Psoas muscle (tissue), 8 donors: ENCODE data around the gene DOCK2. TPM values are rescaled to one million over a fixed set of nuclear protein-coding genes. Genes with fewer than 3 reads are reported as not detected.
"Not testable (repeated sequence)": the region's sequence is repeated elsewhere in the genome, so short reads cannot be mapped to it uniquely, and the experiment has no call there.

Source experiments
- ATAC-seq, 4 donors: fragments of 200-7000 bp; cut with Tn5 transposase; one replicate each; pipeline ENCODE4 v1.9.1; 2020; ENCODE audit warnings: moderate library complexity in 3 of 4, mild to moderate bottlenecking in 2 of 4
- DNase-seq, 2 donors: peaks; one replicate each; pipeline ENCODE4 v3.0.0-alpha.2; 2020
- H3K27ac ChIP-seq: fragments of 200-600 bp; one replicate; pipeline ENCODE4 v1.8.0; 2022
- H3K27me3 ChIP-seq, 3 donors: fragments of 200-600 bp in 1 of 3; one replicate each; pipeline versions ENCODE4 v1.6.1 to v1.8.0; 2013 to 2022; ENCODE audit warnings: low read length in 2 of 3, mild to moderate bottlenecking in 2 of 3, moderate library complexity in 1 of 3; ENCODE audit not compliant: insufficient read depth in 3 of 3
- H3K36me3 ChIP-seq, 2 donors: fragments of 200-600 bp in 1 of 2; one replicate each; pipeline versions ENCODE4 v1.6.1 to v1.8.0; 2013 to 2022; ENCODE audit warnings: low read depth in 1 of 2, mild to moderate bottlenecking in 1 of 2, moderate library complexity in 1 of 2; ENCODE audit not compliant: insufficient read depth in 1 of 2
- H3K4me1 ChIP-seq: fragments of 200-600 bp; one replicate; pipeline ENCODE4 v1.8.0; 2022
- H3K4me3 ChIP-seq: fragments of 200-600 bp; one replicate; pipeline ENCODE4 v1.8.0; 2022; ENCODE audit warnings: mild to moderate bottlenecking
- H3K9me3 ChIP-seq: fragments of 200-600 bp; one replicate; pipeline ENCODE4 v1.8.0; 2022
- CTCF ChIP-seq: fragments of 200-600 bp; IDR thresholded peaks from one replicate; pipeline ENCODE4 v1.8.0; 2022; ENCODE audit warnings: antibody characterized with exemption
- WGBS, 3 donors: extraction: QIAGEN DNeasy Blood & Tissue Kit; methylation state at CpG; one replicate each; pipeline versions ENCODE4 v1.1.6 to v1.1.7; 2013; 5-methylcytosine and 5-hydroxymethylcytosine counted together
- intact Hi-C, 2 donors: fragments of 100-400 bp; cut with DNase I; formaldehyde crosslinking; loops; one replicate each; pipeline versions ENCODE4 v1.11.0 to v1.14.2; 2022
- polyA plus RNA-seq, 3 donors: library from polyadenylated mRNA; stranded (reverse); fragments of 200-250 nt; gene quantifications; one replicate each; pipeline ENCODE4 v1.2.3, GENCODE V29; 2013
- total RNA-seq, 4 donors: library from RNA; stranded (reverse); fragmentation: NEBNext Ultra II Directional in 2 of 4; extraction: Animal tissue kit (Norgen Biotek cat#: 25700) in 2 of 4; gene quantifications; one replicate each; pipeline versions ENCODE4 v1.2.1 to v1.2.4, GENCODE V29; 2021 to 2023
- donor health status: healthy with polysubstance abuse.
- donor health status: DM: no; HTN: no; CAD: no; lungs with moderate emphysema.
- donor health status: Bipolar disorder and iron deficiency.
- donor health status: healthy.
- donor health status: DM: yes; HTN: yes; CAD: no.
- donor health status: DM: no; HTN: no; CAD: no.
- donor health status: DM: no; HTN: no; CAD: no.
- donor health status: DM: yes; HTN: yes; CAD: no.

The DOCK2 gene
- total and polyA plus RNA-seq, 7 donors = 0.37 to 4.4 (median 3.5) TPM

- H3K27me3 ChIP-seq = no peaks in the 10 kb centered on the region
- no peaks in the 10 kb centered on the region for H3K4me1 ChIP-seq
- no peak overlapping the region for H3K4me3 ChIP-seq
- no peaks in the 10 kb centered on the region for H3K9me3 ChIP-seq
- DNase-seq = no peak
- ATAC-seq = no peak
- no peak overlapping the region for H3K27ac ChIP-seq
- H3K36me3 ChIP-seq = no peaks in the 10 kb centered on the region
- intact Hi-C loops = loop anchor here (10.0 kb wide), 2 partner anchors 1045 to 1475 kb away; no protein-coding TSS in a partner anchor
- TF ChIP-seq CTCF = no peak
- 74 to 86% (median 77%) methylated on average over 7 of the region's 7 CpGs for WGBS, 3 donors
Measured at GRCh38 chr5:169719360-169720314, 82.6 kb downstream of the DOCK2 start.

GRCh38 chr5:169721771-169722170, 84.7 kb downstream of the DOCK2 start:
- Histone ChIP-seq H3K4me1 (no peaks in the 10 kb centered on the region), H3K4me3 (no peak overlapping the region), H3K36me3 (no peaks in the 10 kb centered on the region), H3K27ac (no peak overlapping the region), H3K27me3 (no peaks in the 10 kb centered on the region), H3K9me3 (no peaks in the 10 kb centered on the region)
- intact Hi-C loops = loop anchor here (10.0 kb wide), 2 partner anchors 1043 to 1477 kb away; no protein-coding TSS in a partner anchor
- WGBS, 3 donors = 86 to 90% (median 87%) methylated on average over 2 of the region's 2 CpGs
- DNase-seq (no peak), ATAC-seq (no peak)
- no peak for TF ChIP-seq CTCF

GRCh38 chr5:169723103-169723831, 86.2 kb downstream of the DOCK2 start:
- intact Hi-C loops = loop anchor here (10.0 kb wide), 2 partner anchors 1042 to 1478 kb away; no protein-coding TSS in a partner anchor
- Histone ChIP-seq H3K27ac (no peak overlapping the region), H3K4me3 (no peak overlapping the region), H3K9me3 (no peaks in the 10 kb centered on the region), H3K36me3 (no peaks in the 10 kb centered on the region), H3K27me3 (no peaks in the 10 kb centered on the region), H3K4me1 (no peaks in the 10 kb centered on the region)
- WGBS, 3 donors = 65 to 75% (median 69%) methylated on average over 3 of the region's 3 CpGs
- ATAC-seq (no peak), DNase-seq (no peak)
- TF ChIP-seq CTCF = no peak

GRCh38 chr5:169724303-169725087, 87.4 kb downstream of the DOCK2 start:
- Histone ChIP-seq H3K36me3 (no peaks in the 10 kb centered on the region), H3K27me3 (no peaks in the 10 kb centered on the region), H3K27ac (no peak overlapping the region), H3K9me3 (no peaks in the 10 kb centered on the region), H3K4me3 (no peak overlapping the region), H3K4me1 (no peaks in the 10 kb centered on the region)
- ATAC-seq (no peak), DNase-seq (no peak)
- no peak for TF ChIP-seq CTCF
- intact Hi-C loops = loop anchor here (10.0 kb wide), 2 partner anchors 1040 to 1480 kb away; no protein-coding TSS in a partner anchor
- 67 to 82% (median 76%) methylated on average over 10 of the region's 10 CpGs for WGBS, 3 donors

GRCh38 chr5:169725665-169726064, 88.6 kb downstream of the DOCK2 start:
- not testable (repeated sequence) for DNase-seq, ATAC-seq, H3K9me3 ChIP-seq, H3K27me3 ChIP-seq, H3K4me1 ChIP-seq, H3K27ac ChIP-seq, H3K36me3 ChIP-seq, H3K4me3 ChIP-seq
- 96 to 98% (median 97%) methylated on average over 4 of the region's 4 CpGs for WGBS, 3 donors
- intact Hi-C loops = loop anchor here (10.0 kb wide), 2 partner anchors 1039 to 1481 kb away; no protein-coding TSS in a partner anchor
